Stimulated activated CD8-positive, alpha-beta memory T cell treated with anti-CD3 and anti-CD28 coated beads, Interleukin-15, amount 100 ng/mL, for 48 hours (primary cell): ENCODE data around the gene PRDM2.

Source experiments
- DNase-seq, 2 donors: peaks; one replicate each; pipeline ENCODE4 v3.0.0-alpha.2; 2020; ENCODE audit warnings: low read depth in 2 of 2

Gene PRDM2

GRCh38 chr1:13836631-13837030 is 136.6 kb downstream of the PRDM2 start:
- no peak for DNase-seq

- no peak for DNase-seq
These were observed 138.2 kb downstream of the PRDM2 start for GRCh38 chr1:13838236-13838635.

- DNase-seq, result no peak
These were observed 142.5 kb downstream of the PRDM2 start for GRCh38 chr1:13842497-13842896.

- DNase-seq, result no peak
These were observed 151.7 kb downstream of the PRDM2 start for GRCh38 chr1:13851726-13852125.

- DNase-seq, result no peak
These were observed 155.6 kb downstream of the PRDM2 start for GRCh38 chr1:13855554-13855953.

GRCh38 chr1:13860031-13860430 is 160.0 kb downstream of the PRDM2 start:
- DNase-seq, result no peak

GRCh38 chr1:13864760-13865159 is 164.8 kb downstream of the PRDM2 start:
- no peak for DNase-seq

- no peak for DNase-seq
These were observed 165.9 kb downstream of the PRDM2 start for GRCh38 chr1:13865851-13866250.

- no peak for DNase-seq
These were observed 167.6 kb downstream of the PRDM2 start for GRCh38 chr1:13867603-13868002.

GRCh38 chr1:13869172-13869797 is 169.3 kb downstream of the PRDM2 start:
- DNase-seq, result no peak

- DNase-seq, result no peak
These were observed 171.4 kb downstream of the PRDM2 start for GRCh38 chr1:13871413-13871812.

GRCh38 chr1:13871886-13872285 is 171.9 kb downstream of the PRDM2 start:
- DNase-seq, result no peak

- DNase-seq, result no peak
These were observed 173.0 kb downstream of the PRDM2 start for GRCh38 chr1:13873032-13873431.
